ENCODE results near the gene PBX3.

- no peak for TF ChIP-seq CTCF (conservative IDR thresholded peaks at IDR 0.05)
- no peak for TF ChIP-seq ZFX (IDR thresholded peaks at IDR 0.05)
Observed at GRCh38 chr9:125732562-125732961, 14.6 kb upstream of the PBX3 start.

All from C4-2B (cell line).